RWPE1 (cell line): ENCODE measurements around the gene SIM2.
A peak's percentile ranks its signal among the peaks of the same experiment; 100 is the strongest.

ENCODE experiments used
- CTCF ChIA-PET: fragments of 350-600 bp; sonication (Branson Sonifier 250); formaldehyde crosslinking; extraction: SDS; loops from one replicate; lab custom pipeline; 2021; lab: Yijun Ruan, JAX
- POLR2A ChIA-PET: fragments of 400-600 bp; formaldehyde crosslinking; extraction: SDS; loops from one replicate; lab custom pipeline; 2020; ENCODE audit warnings: antibody characterized with exemption; ENCODE audit not compliant: low non-redundant PET; lab: Yijun Ruan, JAX
- DNase-seq: peaks from one replicate; pipeline ENCODE4 v3.0.0; 2012; ENCODE audit warnings: low spot score
- H3K27ac ChIP-seq: fragments of 450-650 bp; 2 replicates; pipeline ENCODE4 v1.5.1; 2017
- CTCF ChIP-seq: fragments of 450-650 bp; conservative IDR thresholded peaks from 2 replicates; pipeline ENCODE4 v1.5.1; 2017; ENCODE audit warnings: low read depth, mild to moderate bottlenecking

The SIM2 gene

GRCh38 chr21:36710729-36711048 lies 11.8 kb downstream of the SIM2 start:
- CTCF ChIA-PET, result no interaction called here
- TF ChIP-seq CTCF, result no peak
- POLR2A ChIA-PET, result no interaction called here
- peak overlapping the region; percentile 94 for H3K27ac ChIP-seq
- DNase-seq, result no peak

GRCh38 chr21:36713746-36714145 lies 14.8 kb downstream of the SIM2 start:
- H3K27ac ChIP-seq, result no peak overlapping the region
- ChIA-PET POLR2A (no interaction called here), CTCF (interaction anchor here (0.6 kb wide), 1 partner anchor 29 kb away, joined by 3 read pairs; no protein-coding TSS in a partner anchor)
- TF ChIP-seq CTCF, result no peak
- no peak for DNase-seq

- ChIA-PET POLR2A (no interaction called here), CTCF (interaction anchor here (0.7 kb wide), 1 partner anchor 86 kb away, joined by 3 read pairs; no protein-coding TSS in a partner anchor)
- no peak for DNase-seq
- no peak overlapping the region for H3K27ac ChIP-seq
- TF ChIP-seq CTCF, result no peak
Measured at GRCh38 chr21:36716387-36716786, 17.5 kb downstream of the SIM2 start.

- H3K27ac ChIP-seq, result no peak overlapping the region
- POLR2A ChIA-PET, result no interaction called here
- no peak for TF ChIP-seq CTCF
- CTCF ChIA-PET, result no interaction called here
- DNase-seq, result no peak
Measured at GRCh38 chr21:36716836-36717235, 17.9 kb downstream of the SIM2 start.

GRCh38 chr21:36717976-36718375 lies 19.1 kb downstream of the SIM2 start:
- no peak for TF ChIP-seq CTCF
- no peak for DNase-seq
- ChIA-PET POLR2A (no interaction called here), CTCF (interaction anchor here (0.6 kb wide), 1 partner anchor 199 kb away, joined by 3 read pairs; no protein-coding TSS in a partner anchor)
- peak overlapping the region; percentile 80 for H3K27ac ChIP-seq

- peak; percentile 82 for DNase-seq
- no peak for TF ChIP-seq CTCF
- CTCF ChIA-PET, result interaction anchor here (0.6 to 1.5 kb wide), 4 partner anchors 28 to 618 kb away, joined by 3 to 4 read pairs (median 3); no protein-coding TSS in a partner anchor
- POLR2A ChIA-PET, result no interaction called here
- H3K27ac ChIP-seq, result peak overlapping the region; percentile 80
Measured at GRCh38 chr21:36718951-36719501, 20.1 kb downstream of the SIM2 start.
